HT-29 (cell line): ENCODE data around the gene RAD51B. TPM values are rescaled to one million over a fixed set of nuclear protein-coding genes. Genes with fewer than 3 reads are reported as not detected.
A peak's percentile ranks its signal among the peaks of the same experiment; 100 is the strongest.
"Not testable (repeated sequence)": the region's sequence is repeated elsewhere in the genome, so short reads cannot be mapped to it uniquely, and the experiment has no call there.

Experiments used
- DNase-seq: peaks from one replicate; pipeline ENCODE4 v3.0.0-alpha.2; 2015; ENCODE audit warnings: low spot score
- total RNA-seq: library from RNA; depleted of rRNA; stranded (reverse); fragments of >200 nt; shearing (Covaris generic); gene quantifications from 2 replicates; pipeline ENCODE4 v1.2.3, GENCODE V29; 2014

The RAD51B gene
- total RNA-seq, 1 experiment from 2014 or later, result 5.9 TPM

- no peak for DNase-seq
Measured at GRCh38 chr14:68295316-68295816, 475.8 kb downstream of the RAD51B start.

DNA sequence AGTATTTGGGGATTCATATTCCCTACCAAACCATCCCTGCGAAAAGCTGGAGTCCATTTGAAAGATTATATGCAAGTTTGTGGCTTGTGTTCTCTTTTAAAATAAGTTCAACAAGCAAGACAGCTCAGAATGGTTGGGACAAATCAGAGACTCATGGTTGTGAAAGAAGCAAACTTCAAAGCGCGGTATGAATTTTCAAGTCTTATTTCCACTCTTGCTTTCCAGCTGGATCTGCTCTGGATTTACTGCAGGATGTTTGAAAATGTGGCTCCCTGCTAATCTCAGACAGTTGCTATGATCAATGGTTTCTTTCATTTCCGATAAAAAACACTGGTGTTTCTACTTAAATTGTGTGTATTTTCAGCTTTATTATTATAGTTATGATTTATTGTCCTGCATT lies 477.5 kb downstream of the RAD51B start:
- no peak for DNase-seq

DNA sequence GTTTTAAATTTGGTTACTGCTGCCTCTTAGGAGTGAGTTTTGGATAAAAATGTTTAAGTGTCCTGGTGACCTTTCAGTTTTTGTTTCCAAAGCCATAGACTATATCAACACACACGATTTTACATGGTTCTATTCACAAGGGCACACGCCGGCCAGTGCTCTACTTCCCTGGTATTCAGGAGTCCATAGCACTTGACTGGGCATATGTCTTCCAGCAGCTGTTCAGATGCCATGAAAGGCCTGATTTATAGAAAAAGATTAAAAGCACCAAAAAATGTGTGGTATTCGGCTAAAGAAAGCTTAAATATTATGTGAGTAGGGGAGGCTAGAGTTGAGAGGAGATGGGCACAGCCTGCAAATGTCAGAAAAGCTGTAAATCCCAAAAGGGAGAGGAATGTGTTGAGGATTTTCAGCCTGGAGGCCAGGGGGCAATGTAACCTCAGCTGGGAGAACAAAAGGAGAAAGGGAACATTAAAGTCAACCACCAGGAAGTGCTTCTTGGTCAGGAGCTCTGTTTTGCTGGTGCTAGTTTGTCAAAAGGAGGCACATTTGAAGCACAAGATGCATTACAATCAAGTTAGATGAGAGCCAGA lies 478.4 kb downstream of the RAD51B start:
- DNase-seq, result peak; percentile 22

DNA sequence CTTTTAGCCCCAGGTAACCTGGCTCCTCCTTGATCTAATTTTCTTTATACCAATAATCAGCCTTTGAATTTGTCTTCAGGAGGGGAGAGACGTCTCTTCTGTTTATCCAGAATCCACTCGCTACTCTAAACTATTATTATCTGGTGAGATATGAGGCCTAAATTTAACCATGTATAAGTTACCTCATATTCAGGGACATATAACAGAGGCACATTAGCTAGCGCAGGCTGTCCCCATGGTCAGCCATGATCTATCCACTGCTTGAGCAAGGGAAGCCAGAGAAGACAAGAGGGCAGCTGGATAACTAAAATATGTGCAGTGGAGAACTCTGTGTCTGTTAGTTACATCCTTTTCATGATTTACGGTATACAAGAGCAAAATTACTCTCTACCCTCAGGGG lies 481.0 kb downstream of the RAD51B start:
- DNase-seq, result no peak

DNA sequence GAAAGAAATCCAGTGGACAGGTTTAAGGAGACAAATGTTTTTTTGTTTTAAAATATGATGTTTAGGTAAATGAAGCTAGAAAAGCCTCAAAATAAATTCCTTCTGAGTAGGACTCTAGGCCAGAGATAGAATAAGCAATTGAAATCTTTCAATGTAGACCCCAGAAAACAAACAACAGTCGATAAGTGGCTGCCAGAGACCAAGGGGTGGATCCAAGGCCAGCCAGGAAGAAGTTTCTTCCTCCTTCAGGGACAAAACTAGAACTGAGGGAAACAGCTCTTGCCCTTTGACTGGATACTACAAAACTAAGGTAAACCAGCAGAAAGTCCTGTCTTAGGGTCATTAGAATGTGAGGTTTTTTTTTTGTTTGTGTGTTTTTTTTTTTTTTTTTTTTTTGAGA lies 481.6 kb downstream of the RAD51B start:
- DNase-seq, result no peak

- DNase-seq, result not testable (repeated sequence)
Measured at GRCh38 chr14:68302938-68303337, 483.4 kb downstream of the RAD51B start.

DNA sequence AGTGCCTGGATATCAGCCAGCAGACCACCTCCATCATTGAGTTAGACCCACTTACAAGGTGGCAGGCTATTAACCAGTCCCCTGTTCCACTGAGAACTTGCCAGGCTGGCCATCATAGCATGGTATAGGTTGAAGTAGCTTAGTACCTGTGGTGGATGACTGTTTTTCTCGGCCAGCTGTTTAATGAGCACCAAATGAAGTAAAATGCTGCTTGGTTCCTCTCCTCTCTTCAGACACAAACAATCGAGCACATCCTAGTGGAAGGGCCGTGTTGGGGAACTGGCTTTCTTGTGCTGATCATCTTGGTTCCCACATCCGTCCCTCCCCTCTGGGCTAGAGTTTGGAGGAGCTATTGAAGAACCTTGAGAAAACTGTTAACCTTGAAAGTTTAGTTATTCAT lies 486.2 kb downstream of the RAD51B start:
- no peak for DNase-seq

- no peak for DNase-seq
Measured at GRCh38 chr14:68306265-68306933, 486.8 kb downstream of the RAD51B start.

GRCh38 chr14:68306934-68307789 lies 487.6 kb downstream of the RAD51B start:
- DNase-seq, result peak; percentile 88

GRCh38 chr14:68307790-68308168 lies 488.2 kb downstream of the RAD51B start:
- DNase-seq, result peak; percentile 39

GRCh38 chr14:68308726-68309520 lies 489.3 kb downstream of the RAD51B start:
- no peak for DNase-seq

GRCh38 chr14:68309616-68310015 lies 490.0 kb downstream of the RAD51B start:
- no peak for DNase-seq

DNA sequence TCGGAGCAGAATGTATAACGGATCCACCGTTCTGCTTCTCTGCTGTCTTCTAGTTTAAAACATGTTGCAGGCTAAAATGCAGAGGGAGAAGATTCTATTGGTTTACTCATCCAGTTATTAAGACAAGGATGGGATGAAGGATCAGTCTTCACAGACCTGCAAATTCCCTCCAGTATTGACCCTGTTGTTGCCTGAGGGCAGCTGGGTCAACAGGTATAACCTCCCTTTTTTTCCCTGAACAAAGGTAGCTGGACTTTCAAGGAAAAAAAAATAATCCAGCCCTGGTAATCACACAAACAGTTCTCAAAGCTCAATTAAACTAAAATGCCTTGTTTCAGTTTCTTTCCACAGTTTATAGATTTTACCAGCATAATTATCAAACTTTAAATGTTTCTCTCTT lies 492.7 kb downstream of the RAD51B start:
- no peak for DNase-seq

- no peak for DNase-seq
Measured at GRCh38 chr14:68312884-68313610, 493.5 kb downstream of the RAD51B start.

GRCh38 chr14:68314642-68315041 lies 495.1 kb downstream of the RAD51B start:
- DNase-seq, result no peak

- DNase-seq, result no peak
Measured at GRCh38 chr14:68315081-68315480, 495.5 kb downstream of the RAD51B start.

DNA sequence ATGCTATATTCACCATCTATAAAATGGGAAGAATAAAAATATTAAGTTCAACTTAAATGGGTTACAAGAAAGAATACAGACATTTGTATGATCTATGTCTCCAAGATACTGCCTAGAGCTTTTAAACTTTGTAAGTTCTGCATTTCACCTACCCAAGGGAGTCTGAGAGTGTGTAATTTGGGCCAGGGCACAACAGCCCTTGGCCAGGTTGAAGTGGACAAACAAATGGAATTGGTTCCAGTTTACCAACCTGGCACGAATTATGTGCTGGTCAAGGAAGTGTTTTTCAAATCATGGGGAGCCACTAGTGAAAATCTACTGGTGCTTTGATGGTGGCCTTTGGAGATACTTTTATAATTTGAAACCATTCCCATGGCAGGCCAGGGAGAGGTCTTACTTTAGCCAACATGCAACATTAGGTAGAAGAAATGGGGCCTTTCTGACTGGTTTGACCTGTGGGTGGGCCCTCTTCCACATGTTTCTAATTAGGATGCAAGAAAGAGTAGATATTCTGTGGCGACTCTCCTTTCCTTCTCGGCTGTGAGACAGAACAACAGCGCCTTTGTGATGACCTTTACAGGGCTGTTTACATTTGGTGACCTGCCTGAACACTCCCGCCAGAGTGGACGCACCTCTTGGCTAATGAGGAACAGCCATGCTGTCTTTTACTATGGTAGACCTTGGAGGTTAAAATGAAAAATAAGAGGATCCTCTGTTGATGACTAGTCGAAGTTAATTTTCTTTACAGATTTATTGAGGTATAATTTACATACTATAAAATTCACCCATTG lies 496.7 kb downstream of the RAD51B start:
- DNase-seq, result no peak

- no peak for DNase-seq
Measured at GRCh38 chr14:68317239-68317638, 497.7 kb downstream of the RAD51B start.

GRCh38 chr14:68318828-68319227 lies 499.2 kb downstream of the RAD51B start:
- DNase-seq, result no peak

DNA sequence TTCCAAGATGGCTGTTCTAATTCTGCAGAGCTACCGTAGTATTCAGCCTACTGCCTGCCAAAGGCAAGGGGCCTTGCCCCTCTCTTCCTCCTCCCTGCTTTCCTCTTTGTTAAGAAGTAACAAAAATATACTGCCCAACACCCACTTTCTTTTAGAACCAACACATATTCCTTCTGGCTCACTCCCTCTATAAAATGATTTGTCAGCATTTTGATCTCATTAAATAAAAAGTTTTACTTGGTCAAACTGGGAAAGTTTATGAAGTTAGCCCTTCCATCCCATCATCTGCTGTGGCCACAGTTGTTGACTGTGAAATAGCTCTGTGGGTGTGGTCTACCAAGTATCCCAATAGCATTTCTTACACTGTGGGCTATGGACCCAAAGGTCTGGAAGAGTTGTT lies 500.9 kb downstream of the RAD51B start:
- DNase-seq, result no peak
